Raji (cell line): ENCODE results near the gene KRT72.

Experiments
- POLR2A ChIP-seq: IDR thresholded peaks from 2 replicates; pipeline ENCODE4 v1.6.1; 2011; ENCODE audit warnings: low read depth, low read length, control low read depth; ENCODE audit not compliant: insufficient read depth

The KRT72 gene

DNA sequence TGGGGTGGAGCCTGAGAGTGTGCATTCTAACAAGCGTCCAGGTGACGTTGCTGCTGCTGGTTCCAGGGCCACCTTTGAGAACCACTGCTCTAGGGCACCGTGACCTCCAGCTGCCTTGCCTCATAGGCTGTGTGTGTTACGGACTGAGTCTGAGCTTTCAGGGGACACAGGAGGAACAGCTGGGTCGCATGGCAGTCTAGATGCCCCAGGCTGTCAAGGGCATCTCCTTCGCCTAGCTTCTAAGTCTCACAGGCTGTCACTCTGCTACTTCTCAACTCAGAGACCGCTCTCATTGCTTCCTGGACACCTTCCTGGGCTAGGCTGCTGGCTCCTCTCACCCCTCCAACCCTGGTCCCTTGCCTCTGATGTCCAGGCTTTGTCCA, 16.1 kb upstream of the KRT72 start:
- TF ChIP-seq POLR2A = no peak

DNA sequence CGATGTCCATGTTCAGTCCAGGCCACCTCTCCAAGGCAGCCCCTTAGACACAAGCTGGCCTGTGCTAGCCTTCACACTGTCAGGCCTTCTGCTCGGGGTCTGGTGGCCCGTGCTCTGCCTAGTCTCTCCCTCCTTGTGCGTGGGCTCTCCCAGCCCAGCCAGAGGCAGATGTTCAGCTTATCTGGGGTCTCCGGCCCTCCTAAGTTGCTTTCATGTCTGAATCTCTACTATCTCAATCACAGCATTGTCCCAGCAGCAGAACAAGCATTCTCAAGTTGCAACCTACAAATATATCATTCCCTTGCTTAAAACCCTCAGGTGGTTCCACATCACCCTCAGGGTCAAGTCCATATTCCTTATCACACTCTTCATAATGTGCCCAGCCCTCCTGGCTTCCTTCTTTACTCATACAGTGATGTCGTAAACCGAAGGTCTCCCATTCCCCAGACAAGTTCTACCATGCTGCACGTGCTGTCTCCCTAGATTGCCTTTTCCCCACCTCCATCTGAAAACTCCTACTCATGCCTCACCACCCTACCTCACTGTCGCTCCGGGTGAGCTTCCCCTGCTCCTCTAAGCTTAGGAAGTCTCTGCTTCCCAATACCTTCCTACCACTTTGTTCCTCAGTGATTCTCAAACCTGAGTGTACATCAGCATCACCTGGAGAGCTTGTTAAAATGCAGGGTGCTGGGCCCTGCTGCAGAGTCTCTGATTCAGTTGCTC, 15.6 kb upstream of the KRT72 start:
- no peak for TF ChIP-seq POLR2A

DNA sequence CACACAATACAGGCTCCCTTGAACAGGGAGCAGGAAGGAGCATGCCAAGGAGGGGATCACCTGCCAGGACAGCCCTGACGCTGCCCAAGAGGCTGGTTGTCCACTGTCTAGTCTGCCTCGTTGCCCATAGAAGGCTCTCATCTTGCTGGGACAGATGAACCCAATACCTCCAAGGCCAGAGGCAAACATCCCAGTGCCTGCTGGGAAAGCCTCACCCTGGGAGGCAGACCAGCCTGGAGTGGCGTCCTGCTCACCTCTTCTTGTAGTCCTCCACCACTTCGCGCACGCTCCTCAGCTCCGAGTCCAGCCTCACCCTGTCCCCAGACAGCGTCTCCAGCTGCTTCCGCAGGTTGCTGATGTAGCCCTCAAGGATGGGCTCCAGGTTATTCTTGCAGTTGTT, 14.6 kb upstream of the KRT72 start:
- no peak for TF ChIP-seq POLR2A

DNA sequence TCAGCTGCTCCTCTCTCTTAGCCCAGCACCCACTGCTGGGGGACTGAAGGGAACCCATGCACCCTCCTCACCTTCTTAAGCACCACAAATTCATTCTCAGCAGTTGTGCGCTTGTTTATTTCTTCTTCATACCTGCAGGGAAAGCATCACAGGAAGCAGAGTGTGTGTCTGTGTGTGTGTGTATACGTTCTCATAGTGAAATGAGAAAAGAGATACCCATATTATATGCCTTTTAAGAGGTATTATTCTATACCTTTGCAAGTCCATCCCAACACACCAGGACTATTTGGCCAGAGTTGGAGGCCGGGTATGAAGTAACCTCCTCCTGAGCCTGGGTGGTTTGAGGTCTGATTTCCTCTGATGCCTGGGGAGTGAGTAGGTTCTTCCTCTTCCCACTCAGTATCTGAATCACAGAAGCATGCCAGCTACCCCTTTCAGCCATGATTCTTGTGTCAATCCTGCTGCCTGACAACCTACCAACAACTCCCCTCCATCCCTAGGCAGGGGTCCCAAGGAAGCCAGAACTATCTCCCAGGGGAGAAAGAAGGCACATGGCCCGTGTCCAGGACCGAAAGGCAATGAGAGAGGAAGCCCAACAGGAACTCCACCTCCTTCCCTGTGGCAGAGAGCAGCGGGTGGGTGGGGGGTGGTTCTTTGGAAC, 14.1 kb upstream of the KRT72 start:
- TF ChIP-seq POLR2A = no peak

DNA sequence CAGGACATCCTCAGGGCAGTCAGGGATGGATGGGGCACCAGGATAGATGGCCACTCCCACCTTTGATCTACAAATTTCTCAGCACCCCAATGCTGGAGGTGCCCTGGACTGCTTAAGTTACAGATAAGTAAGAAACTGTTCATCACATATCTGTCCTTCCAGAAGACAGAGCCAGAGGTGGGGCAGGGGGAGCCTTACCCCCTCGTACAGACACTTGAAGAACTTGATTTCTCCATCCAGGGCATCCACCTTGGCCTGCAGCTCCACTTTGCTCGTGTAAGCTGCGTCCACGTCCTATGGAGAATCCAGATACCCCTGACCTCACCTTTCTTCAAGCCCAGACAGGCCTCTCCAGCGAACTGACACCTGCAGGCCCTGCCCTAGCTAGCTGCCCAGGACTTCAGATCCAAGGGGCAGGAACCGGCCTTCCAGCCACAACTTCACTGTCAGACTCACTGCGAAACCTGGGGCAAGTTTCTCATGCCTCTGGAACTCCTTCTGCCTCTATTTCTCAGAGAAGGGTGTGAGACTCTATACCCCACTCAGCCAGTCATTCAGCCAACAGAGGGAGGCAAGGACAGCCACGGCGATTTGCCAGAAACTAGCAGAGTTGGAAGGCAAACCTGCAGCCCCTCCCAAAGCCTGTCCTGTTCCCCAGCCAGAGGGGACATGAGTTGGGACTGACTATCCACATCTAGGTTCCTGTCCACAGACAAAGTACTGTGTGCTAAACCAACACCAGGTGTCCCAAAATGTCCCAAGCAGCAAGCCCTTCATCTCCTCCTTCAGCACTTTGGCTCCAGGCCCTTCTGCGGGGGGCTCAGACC, 13.3 kb upstream of the KRT72 start:
- no peak for TF ChIP-seq POLR2A

DNA sequence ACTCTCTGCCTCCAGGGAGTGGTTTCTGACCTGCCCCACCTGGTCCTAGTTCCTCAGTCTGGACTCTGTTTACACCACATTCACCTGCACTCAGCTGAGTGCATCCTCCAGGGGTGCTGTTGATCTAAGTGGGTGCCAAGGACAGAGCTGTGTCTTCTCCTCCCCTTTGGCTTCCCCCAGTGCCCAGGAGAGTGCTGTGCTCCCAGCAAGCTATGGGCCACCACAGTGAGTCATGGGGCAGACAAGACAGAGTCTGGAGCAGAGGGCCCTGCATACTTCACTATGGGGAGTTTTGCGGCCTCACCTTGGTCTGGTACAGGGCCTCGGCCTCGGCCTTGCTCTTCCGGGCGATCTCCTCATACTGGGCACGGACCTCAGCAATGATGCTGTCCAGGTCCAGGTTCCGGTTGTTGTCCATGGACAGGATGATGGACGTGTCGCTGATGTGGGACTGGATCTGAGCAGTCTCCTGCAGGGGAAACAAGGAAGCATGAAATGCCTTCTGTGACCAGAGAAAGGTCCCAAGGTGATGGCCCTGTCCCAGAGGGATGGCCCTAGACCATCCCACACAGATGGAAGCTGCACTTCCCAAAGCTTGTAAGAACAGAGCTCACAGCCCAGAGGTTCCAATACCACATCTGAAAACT, 12.2 kb upstream of the KRT72 start:
- TF ChIP-seq POLR2A = no peak

DNA sequence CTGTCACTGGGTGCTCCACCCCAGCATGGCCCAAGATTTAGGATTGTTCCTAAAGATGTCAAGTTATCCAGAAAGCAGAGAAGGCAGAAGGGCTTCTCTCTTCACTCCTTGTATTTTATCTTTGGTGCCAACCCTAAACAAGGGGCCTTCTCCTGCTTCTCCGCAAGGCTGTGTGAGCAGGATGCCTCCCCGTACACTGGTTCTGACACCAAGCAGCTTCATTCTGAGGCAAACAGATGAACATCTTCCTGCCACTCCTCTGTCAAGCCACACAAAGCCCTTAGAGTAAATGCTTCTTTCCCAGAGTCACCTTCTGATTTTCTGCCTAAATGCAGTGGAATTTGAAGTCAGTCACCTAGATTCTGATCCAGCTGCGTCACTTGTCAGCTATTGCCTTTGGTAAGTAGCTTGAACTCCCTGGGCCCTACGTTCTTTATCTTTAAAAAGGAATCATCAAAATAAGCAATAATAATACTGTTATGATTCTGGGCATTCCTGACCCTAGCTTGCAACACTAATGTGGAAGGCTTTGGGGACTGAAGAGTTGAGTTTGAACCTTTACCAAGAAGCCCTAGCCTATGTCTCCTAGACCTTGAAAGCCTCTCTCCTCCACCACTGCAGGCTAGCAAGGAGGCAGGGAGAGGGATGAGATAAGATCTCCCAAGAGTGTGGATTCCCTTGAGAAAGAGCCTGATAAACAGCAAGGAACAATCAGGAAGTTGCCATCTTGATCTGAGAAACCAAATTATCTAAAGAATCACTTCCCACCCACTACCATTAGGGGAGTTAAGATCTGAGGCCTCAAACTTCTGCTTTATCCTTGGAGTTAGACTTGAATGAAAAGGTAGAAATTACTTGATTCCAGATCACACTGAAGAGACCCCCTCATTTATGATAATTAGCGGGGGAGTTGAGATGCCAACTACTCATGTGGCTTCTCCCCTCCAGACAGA, 11.4 kb upstream of the KRT72 start:
- TF ChIP-seq POLR2A = no peak

DNA sequence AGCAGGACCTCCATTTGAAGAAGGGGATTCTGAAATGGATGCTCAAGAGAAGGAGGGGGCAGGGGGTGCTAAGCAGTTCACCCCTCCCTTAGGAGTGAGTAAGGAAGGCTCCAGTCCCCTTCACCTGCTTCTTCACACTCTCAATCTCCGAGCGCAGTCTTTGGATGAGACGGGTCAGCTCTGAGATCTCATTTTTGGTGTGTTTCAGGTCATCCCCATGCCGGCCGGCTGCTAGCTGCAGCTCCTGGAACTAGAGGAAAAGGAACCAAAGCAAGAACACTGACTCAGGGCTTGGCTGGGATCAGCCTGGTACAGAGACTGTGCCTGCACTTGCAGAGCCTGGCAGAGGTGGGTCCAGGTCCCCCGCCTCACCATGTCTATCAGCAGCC, 9.8 kb upstream of the KRT72 start:
- TF ChIP-seq POLR2A = no peak

DNA sequence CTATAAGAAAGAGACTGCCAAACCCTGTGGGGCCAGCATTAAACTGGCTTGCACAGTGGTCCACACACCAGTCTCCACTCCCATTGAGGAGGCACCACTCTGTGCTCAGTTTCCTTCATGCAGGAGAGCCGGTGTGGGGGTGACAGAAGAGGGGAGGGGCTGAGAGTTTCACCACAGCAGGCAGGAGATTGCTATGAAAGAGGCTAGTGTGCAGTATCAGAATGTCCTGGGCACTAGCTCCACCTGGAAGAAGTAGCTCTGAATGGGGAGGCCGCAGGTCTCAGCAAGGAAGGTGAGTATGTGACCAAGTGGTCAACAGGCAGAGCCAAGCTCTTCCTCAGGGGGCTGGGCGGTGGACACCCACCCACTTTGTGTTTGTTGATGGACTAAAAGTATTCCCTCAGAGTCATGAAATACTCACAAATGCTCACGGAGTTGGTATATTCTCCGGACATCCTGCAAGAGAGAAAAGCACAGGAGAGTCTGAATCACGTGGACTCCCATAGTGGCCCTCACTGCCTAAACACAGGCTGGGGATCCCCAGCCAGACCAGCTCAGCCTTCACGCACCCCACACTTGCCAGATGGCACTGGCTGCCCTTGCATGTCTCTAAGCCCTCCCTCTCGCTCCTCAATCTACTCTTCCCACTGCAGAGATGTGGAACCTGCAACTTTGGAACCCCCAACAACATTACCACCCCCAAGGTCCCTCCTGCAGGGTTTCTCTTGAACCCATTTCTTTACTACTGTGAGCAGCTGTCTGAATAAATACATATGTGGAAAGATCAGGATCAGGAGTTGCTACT, 7.8 kb upstream of the KRT72 start:
- TF ChIP-seq POLR2A = no peak

DNA sequence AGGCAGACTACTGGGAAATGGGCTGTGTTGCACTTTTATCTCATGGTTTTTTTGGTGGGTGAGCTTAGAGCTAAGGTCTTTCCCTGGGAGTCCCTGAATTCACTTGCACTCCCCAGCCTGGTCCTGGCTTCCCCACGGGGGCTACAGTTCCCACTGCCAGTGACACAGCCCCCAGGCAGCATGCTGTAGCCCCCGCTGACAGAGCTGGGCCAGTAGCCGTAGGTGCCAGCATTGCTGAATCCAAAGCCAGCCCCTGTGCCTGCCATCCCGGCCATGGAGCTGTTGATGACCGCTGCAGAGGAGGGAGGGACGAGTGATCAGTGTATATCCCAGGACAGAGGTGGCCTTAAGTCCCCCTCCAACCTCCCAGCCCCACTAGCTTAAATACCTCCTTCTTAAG, 6.9 kb upstream of the KRT72 start:
- TF ChIP-seq POLR2A = no peak

DNA sequence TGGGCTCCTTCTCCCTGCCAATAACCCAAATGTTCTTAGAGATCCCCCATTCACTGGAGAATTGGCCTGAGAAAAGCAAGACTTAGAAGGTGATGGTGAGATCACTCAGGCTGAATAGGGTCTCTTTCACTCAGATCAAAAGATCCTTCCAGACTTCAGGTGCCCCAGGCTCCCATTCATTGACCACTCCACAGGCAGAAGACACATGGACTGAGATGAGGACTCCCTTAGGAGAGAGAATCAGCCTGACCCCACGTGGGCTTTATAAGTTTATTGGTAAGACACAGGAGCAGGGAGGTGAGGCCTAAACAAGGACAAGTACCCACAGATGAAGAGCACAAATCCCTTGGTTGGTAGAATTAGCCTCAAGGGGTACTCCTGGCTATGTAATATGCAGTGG, 6.1 kb upstream of the KRT72 start:
- TF ChIP-seq POLR2A = no peak

DNA sequence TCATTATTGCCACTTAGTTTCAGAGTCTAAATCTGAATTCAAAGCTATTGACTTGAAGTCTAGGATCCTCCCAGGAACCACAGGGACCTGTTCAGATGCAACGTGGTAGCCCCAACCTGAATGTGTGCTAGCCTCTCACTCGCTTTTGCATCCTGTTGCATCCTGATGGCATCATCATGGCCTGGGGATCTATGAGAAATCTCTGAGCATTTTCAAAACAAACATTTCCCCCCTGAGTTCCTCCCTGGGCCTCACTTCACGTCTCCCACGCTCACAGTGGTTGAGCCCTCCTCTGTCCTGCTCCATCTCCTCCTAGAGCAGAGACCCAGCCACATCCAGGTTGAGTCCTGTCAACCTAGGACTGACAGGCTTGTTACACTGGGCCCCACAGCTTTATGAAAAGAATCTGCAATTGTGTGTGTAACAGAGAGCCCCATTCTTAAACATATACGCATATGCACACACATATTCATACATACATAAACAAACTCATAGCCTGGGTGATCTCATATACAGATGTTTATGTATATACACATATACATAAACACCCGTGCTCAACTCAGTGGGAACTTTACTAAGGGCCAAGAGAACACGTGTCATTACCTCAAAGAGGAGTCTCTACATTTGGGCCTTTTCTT, 5.4 kb upstream of the KRT72 start:
- TF ChIP-seq POLR2A = no peak

DNA sequence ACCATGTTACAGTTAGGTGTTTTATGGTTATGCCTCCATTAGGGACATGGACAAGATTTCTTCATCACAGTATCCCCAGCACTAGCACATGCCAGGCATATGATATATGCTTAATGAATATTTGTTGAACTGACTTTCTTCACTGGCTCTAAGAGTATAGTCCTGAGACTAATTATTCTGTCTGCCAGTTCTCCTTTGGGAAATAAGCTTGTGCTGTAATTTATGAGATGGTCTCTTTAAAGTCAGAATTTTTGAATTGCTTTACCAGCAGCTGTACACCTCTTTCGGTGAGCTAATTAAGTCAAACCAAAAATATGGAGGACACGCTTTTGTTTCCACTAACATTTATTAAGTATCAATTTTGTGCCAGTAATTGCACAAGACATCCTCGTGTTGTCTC, 4.8 kb upstream of the KRT72 start:
- TF ChIP-seq POLR2A = no peak

DNA sequence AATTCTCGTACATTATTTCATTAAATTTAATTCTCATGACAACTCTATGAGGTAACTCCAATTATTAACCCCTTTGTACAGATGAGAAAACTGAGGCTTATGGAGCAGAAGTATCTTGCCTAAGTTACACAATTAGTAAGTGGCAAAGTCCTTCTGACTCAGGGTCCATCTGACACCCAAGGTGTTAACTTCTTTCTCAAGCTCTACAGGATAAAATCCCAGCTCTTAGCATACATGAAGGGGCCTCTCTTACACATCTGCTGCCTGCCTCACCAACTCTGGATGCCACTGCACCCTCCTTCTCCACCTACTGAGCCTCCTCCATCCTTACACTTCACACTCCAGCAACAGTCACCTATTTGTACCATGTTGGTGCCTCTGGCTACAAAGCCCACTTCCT, 4.3 kb upstream of the KRT72 start:
- no peak for TF ChIP-seq POLR2A

DNA sequence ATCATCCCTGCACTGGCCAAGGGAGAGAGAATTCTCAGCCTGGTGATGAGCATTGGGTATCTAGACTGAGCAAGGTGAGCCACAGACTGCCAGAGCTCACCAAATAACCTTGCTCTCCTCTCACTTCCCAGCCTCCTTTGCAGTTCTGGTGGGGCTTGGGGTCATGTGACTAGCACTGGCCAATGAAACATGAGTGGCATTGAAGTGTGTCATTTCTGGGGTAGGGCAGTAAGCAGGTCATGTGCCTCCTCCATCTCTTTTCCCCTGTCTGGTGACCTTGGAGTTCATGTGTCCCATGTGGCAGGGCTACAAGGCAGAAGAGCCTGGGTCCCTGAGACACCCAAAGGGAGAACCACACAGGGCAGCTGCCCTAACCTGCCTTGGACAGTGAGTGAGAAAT, 3.6 kb upstream of the KRT72 start:
- TF ChIP-seq POLR2A = no peak
